Measurements from ENCODE around the gene EEIG1.

EEIG1 gene

DNA sequence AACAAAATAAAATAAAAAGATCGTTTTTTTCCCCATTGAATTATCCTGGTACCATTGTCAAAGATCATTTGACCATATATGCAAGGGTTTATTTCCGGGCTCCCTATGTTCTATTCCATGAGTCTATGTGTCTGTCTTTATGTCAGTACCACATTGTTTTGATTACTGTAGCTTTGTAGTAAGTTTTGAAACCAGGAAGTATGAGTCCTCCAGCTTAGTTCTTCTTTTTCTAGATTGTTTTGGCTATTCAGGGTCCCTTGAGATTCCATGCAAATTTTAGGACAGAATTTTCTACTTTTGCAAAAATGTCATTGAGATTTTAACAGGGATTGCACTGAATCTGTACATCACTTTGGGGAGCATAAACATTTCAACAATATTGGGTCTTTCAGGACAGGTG lies 18.7 kb upstream of the EEIG1 start:
- DNase-seq = no peak

DNA sequence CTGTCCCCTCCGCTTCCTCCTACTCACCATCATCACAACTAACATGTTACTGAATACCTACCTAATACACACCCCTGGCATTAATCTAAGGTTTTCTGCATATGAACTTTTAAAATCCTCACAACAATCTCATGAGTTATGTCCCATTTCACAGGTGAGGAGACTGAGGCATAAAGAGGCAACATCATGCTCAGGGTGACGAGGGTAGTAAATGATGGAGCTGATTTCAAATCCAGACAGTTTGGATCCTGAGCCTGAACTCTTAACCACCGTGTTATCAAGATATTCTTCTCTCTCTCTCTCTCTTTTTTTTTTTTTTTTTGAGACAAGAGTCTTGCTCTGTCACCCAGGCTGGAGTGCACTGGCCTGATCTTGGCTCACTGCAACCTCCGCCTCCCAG lies 12.9 kb upstream of the EEIG1 start:
- no peak for DNase-seq

DNA sequence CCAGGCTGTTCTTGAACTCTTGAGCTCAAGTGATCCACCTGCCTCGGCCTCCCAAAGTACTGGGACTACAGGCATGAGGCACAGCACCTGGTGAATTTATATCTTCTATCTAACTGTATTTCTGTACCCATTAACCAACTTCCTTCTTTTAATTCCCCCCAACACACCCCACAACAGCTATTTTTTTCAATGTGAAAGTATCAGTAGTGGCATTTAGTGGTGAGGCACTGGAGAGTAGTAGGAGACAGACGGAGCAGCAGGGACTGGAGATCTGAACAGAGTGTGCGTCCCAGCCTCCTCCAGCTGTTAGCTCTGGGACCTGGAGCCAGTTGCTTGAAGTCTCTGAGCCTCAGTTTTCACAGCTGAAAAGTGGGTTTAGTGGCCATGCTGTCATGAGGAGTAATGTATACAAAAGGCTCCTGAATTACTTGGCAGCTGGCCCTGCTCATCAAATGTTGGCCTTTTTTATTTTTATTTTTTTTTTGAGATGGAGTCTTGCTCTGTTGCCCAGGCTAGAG lies 11.0 kb upstream of the EEIG1 start:
- no peak for DNase-seq

DNA sequence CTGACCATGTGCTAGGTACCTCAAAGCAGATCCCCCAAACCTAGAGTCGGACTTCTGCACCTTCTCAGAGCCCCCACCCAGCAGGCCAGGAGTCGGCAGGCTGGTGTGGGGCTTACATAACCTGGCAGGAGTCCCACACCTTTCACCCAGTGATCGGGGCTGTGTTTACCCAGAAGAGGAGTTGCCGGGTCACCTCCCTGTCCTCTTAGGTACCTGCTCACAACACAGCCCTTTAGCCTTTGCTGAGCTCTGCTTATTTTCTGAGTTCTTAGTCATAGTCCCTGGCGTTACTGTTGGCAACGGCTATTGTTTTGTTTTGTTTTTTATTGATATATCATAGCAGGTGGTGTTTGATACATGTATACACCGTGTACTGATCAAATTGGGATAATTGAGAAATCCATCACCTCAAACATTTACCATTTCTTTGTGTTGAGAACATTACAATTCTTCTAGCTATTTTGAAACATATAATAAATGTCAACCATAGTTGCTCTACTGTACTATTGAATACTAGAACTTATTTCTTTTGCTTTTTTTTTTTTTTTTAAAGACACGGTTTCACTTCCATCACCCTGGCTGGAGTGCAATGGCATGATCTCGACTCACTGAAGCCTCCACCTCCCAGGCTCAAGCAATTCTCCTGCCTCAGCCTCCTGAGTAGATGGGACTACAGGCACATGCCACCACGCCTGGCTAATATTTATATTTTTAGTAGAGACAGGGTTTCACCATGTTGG lies 10.4 kb upstream of the EEIG1 start:
- peak; percentile 68 for DNase-seq

DNA sequence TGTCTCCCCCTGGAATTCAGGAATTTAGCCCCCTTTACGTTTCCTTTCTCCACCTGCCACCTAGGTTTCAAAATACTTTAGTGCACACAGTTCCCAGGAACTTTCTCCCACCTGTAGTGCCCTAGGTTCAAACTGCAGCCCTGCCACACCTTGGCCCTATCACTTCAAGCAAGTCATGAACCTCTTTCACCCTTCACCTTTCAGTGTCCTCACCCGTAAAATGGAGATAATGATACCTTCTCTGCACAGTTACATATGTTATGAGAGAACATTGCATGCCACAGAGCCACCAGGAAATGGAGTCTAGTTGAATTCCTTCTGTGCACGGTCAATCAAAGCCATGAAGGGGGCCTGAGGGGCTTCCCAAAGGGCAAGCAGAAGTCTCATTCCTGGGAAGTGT lies 9.8 kb upstream of the EEIG1 start:
- no peak for DNase-seq

DNA sequence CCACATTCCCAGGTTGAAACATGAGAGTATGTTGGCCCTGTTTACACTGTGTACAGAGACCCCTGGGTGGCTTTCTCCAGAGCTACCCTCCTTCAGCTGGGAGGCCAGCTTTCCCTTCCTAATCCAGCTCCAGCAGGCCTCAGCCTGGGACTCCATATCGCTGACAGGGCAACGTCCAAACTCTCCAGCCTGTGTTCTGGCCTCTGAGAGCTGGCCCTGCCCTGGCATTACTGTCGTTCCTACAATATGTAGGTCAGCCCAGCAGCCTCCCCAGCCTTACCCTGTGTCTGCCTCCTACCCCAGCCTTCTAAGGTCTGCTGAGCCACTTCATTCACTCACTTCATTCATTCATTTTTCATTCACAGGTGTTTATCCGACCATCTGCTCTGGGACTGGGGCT lies 8.3 kb upstream of the EEIG1 start:
- no peak for DNase-seq

DNA sequence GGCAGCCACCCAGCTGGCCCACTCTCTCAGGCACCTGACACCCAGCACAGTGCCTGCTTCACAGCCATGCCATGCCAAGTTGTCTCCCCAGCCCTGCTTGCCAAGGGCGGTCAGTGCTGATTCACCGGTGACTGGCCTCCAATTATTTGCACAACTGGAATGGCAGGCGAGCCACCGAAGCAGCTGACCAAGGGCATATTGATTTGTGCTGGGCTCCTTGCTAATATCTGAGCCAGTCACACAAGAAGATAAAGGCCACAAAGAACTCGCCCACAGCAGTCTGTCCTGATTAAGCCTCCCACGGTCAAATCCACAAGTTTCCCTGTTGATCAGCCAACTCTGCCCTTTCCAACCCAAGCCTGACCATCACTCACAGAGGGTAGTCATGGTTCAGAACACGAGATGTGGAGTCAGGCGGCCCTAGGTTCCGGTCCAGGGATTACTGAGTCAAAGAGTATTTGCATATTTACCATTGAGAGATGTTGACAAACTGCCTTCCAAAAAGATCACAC lies 6.4 kb upstream of the EEIG1 start:
- DNase-seq = no peak

DNA sequence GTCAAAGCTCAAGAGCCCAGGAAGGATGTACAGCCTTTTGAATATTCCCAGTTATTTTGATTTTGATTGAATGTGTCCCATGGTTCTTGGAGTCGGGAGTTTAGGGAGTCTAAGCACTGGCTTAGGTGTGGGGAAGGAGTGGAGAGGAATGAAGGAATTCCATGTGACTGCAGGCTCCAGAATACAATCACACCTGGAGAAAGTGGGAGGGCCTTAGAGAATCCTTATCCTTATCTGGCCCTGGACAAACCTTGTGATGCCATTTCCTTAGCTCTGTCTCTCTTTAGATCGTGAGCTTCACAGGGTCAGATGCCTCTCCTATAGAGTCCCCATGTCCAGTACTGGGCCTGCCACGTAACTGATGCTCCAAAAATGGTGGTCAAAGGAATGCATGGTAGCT lies 4.2 kb upstream of the EEIG1 start:
- DNase-seq = no peak

DNA sequence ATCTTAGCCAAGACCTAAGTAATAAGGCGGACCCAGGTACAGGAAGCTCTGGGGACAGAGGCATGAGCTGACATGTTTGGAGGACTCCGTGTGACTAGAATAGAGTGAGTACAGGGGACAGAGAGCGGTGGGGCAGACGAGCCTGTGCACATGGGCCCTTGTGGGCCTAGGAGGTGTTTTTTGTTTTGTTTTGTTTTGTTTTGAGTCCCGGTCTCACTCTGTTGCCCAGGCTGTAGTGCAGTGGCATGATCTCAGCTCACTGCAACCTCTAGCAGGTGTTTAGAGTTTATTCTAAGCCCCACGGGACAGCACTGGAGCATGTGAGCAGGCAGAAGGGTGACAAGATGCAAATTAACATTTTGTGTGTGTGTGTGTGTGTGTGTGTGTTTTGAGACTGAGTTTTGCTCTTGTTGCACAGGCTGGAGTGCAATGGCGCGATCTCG lies 3.1 kb upstream of the EEIG1 start:
- no peak for DNase-seq

DNA sequence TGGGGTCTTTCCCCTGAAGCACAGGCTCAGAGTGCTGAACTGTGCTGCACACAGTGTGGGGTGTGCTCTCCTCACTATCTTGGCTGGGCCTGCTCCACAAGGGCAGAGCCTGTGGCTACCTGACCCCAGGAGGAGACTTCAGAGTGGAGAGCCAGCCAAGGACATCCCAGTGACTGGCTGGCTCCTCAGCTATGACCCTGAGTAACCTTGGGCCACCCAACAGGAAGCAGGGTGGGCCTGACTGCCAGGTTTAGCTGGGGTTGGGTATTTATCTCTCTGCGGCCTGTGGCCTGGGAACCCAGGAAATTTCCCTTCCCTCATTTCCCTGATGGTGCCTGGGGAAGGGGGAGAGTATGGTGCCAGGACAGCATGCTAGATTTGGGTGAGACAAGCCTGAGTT lies 2.1 kb upstream of the EEIG1 start:
- DNase-seq = no peak

DNA sequence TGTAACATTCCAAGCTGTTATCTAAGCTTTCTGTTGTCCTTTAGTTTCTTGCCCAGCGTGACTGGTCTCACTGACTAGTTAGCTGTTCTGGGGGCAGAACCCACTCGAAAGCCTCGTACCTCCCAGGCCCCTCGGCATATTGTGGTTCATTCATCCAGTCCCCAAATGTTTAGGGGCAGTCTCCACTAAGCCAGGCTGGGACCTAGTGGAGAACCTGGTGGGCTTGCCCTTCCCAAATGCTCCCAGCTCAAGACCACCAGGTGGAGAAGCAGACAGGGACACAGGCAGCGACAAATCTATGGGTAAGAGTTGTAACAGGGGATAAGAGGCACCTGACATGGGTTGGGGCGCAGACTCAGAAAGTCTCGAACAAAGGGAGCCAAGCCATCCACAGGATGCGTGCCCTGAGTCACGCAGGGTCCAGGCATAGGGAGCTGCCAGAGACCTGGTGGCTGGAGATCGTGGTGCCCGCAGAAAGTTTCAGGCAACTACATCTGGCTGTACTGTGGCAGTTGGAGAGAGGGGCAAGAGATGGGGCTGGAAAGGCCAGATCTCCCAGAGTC lies 851 bp upstream of the EEIG1 start:
- no peak for DNase-seq

DNA sequence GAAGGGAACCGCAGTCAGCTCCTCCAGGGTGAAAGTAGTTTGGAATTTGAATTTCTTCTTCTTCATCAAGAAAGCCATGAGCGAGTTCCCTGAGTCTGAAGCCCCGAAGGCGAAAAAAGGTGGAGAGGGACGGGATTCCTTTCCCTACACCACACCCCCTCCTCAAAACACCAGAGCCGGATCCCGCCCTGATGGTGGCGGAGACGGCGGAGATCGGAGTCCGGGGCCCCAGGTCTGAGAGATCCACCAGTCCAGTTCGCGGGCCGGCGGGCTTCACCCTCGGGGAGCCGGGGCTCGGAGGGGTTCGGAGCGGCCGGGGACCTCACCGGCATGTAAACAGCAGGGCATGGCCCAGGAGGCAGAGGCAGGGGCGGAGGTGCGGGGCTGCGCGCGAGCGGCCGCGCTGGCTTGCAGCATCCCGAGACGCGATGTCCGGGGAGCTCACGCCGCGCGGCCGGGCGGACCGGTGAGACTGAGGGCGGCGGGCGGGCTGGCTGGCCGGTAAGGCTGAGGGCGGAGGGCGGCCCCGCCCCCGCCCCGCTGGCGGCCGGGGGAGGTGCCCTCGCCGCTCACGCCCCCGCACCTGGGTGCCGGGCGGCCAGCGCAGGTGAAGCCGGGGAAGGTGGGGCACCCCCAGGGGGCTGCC lies 606 bp downstream of the EEIG1 start:
- DNase-seq = no peak

DNA sequence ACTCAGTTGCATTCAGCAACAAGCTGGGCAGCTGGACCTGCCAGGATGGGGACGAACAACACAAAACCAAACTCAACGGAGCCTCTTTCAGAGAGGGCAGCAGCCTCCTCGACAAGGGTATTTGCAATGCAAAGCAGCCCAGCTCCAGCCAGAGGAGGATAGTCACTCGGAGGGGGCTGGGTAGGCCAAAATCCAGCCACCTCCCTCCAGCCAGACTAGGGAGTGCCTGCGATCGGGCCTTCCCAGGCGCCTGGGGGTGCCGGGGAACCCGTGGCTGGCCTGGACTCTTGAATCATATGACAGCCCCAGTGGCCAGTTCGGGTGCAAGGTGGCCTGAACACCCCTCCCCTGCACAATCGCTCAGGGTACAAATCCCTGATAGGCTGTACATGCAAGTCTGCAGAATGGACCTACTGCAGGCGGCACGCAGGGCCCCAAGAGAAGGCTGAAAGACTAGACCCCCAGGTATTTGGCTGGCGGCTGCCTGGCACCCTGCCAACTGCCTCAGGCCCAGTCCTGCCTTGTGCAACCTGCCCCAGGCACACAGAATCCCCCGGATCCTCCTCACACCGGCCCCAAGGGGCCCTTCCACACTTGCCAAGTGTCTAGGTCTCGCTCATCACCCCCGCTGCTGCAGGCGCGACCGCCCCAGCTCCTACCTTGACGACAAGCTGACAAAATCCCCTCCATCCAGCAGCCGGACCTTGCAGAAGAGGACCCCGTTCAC lies 1.3 kb downstream of the EEIG1 start:
- peak; percentile 38 for DNase-seq

DNA sequence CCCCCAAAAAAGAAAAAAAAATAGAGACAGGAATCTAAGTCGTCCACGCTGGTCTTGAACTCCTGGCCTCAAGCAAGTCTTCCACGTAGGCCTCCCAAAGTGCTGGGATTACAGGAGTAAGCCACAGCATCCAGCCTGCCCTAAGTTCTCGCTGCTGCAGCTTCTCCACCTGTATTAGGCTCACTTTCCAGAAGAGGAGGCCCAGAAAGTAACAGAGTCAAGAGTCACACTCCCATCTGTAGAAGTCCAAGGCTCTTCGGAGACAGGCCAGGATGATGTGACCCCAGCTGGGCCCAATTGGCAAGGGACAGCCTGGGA lies 1.8 kb downstream of the EEIG1 start:
- no peak for DNase-seq

DNA sequence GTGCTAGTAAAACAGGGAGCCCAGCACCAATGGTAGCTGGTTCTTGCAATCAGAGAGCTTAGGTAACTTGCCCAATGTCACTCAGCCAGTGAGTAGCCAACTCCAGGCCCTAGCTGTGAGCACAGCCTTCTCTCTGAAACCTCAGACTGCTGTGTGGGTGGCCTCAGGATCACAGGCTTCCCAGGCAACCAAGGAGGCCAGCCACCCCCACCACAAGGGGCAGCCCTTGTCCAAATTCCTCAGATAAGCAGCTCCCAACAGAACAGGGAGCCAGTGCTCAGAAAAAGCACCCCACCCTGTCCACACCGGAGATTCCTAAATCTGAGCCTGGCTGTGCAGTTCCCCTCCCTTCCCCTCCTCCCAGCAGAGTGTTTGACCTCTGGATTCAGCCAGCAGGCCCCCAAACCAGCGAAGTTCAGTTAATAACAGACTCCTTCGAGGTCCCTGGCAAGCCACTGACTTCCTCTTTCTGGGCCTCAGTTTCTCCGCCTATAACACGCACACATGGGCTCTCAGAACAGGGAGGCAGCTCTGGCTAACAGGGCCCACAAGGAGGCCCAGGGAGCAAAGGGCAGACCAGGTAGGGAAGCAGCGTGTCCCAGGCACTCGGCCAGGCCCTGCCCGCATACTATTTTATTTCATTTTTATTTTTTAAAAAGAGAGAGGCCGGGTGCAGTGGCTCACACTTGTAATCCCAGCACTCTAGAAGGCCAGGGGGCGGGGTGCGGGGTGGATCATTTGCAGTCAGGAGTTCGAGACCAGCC lies 2.7 kb downstream of the EEIG1 start:
- no peak for DNase-seq

DNA sequence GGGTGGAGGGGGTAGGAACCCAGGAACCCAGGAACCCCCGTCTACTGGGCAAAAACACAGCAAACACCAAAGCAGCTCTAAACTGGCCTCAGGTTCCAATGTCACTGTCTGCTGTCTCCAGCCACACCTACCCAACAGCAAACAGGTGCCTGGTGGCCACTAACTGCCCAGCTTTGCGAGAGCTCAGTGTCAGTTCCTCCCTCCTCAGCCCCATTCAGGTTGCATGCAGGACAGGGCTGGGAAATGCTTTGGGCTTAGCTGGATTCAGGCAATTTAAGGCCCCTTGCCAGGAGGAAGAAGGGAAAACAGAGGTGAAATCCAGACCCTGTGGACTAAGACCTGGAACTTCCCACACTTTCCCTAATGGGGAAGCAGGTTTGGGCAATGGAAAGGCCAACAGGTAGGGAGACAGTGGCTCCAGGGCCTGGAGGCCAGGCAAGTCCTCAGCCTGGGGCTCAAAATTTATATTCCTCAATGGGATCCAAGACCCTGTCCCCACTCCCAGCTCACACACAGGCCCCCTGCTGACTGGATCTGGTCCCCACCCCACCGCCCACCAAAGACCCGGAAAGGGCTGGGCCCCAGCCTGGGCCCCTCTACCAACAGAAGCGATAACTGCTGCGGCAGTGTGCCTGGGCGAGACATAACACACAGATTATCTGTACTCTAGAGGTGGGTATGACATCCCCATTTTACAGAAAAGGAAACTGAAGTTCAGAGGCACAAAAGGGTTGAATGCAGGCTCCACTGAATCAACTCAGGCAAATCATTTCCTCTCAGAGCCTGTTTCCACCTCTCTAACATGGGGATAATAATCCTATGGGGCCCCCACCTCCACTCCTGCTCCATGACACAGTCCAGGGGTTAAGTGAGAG lies 3.5 kb downstream of the EEIG1 start:
- no peak for DNase-seq

DNA sequence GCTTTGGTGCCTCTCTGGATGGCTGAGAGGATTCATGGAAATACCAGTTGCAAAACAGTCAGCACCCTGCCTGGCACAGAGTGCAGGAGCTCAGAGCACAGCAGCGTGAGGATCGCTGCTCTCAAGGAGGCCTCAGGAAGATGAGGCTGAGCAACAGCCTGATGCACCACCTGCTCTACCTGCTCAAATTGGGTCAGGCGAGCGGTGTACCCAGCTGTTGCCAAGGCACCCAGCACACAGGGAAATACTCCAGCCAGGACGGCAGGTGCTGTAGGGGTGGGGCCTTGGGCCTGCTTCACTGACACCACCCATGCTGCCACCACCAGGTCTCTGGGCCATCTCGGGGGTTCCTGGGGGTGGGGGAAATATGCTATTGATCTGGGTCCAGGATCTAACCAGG lies 4.3 kb downstream of the EEIG1 start:
- peak; percentile 83 for DNase-seq

DNA sequence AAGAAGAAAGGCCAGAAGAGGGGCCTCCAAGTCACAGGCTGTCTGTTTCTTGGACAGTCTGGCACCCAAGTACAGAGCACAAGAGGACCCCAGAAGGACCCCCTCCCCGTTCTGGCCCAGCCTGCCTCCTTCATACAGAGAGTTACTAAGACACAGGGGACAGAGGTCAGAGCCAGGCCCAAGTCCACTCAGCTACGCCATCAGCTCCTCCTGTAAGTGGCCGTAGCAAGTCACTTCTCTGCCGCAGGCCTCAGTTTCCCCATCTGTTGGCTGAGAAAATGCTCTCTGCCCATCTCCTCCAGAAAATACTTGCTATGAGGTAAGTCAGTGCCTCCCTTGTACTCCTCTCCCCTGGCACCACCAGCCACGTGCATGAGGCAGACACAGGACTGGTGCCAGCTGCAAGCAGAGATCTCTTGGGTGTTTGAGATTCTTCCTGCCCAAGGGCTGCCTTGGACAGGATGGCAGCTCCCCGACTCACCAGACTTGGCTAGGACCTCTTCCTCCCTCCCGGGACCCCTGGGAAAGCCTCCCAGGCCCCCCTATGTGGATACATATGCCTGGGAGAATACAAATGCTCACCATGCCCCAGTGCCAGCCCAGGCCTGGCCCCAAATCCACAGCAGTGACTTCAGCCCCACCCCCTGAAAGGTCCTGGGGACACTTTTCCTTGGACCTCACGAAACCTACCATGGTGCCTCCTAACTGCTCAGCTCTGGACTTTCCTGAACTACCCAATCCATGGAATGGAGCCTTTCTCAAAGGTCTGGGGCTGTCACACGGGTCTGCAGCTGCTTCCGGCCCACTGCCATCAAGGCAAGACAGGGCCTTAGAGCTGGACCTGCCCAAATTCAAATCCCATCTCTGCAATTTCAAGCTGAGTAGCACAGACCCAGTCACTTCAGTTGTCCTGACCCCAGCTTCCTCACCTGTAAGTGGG lies 5.1 kb downstream of the EEIG1 start:
- DNase-seq = no peak

DNA sequence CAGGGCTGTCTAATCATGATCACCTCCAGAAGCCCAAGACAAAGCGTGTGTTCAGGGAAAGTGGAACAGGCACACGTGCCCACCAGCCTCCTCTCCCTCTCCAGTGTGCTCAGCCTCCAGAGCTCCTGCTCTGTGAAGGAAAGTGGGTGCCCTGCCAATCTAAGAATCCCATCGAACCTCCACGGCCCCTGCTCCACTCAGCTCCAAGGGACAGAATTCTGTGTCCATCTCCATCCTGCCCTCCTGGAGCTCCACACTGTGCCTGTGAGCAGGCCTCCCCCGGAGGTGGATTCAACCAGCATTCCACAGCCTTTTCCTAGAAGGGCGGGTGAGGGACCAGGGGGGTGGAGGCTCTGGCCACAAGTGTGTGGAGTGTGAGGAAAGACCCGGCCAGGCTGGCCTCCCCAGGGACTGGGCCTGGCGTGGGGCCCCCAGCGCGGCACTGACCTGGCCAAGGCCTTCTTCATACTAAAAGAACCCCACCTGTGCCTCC lies 6.0 kb downstream of the EEIG1 start:
- DNase-seq = no peak

DNA sequence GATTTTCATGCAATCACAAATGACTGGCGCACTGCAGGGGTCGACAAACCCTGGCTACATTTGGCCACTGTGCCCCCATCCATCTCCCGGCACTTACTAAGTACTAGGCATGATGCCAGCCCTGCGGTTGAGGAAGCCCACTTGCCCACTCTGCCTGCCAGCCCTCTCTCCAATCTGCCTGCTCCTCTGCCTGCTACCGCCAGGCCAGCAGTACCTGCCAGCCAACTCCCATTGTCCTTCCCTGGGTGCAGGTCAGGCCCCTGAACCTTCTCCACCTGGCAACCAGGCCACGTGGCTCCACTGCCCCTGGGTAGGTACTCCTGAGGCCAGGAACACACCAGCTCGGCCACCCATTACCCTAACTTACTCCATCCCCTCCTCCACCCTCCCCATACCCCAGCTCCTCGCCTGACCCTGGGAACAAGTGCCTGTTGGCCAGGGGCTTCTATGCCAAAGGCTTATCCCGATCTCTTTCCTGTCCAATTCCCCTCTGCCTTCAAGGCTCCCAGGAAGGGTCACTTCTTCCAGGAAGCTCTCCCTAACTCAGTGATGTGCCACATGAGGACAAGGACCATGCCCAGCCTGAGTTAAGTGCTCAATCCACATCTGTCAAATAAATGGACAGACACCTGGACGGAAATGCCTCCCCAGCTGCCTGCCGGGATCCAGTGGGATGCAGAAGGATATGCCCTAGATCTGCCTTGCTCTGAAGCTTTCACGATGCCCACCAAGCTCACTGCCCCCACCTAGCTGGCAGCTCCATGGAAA lies 6.6 kb downstream of the EEIG1 start:
- peak; percentile 33 for DNase-seq

All from COR-L47 (cell line).